Measurements from ENCODE around the gene SFSWAP. TPM values are rescaled to one million over a fixed set of nuclear protein-coding genes. Genes with fewer than 3 reads are reported as not detected.

SFSWAP gene
- total RNA-seq, 4 donors from 2014 or later = 12.8 to 39.5 (median 25.9) TPM

GRCh38 chr12:131713349-131713748 lies 2.5 kb downstream of the SFSWAP start:
- Histone ChIP-seq H3K27ac (no peak overlapping the region), H3K36me3 (peaks cover 0 to 52% (median 30%) of the 10 kb centered on the region in 3 donors), H3K27me3 (no peaks in the 10 kb centered on the region), H3K9me3 (no peaks in the 10 kb centered on the region), H3K4me3 (no peak overlapping the region), H3K4me1 (peaks cover 14 to 28% (median 15%) of the 10 kb centered on the region in 3 donors)
- 89 to 91% methylated on average over 8 of the region's 8 CpGs for WGBS, 2 donors
- TF ChIP-seq POLR2A (IDR thresholded peaks at IDR 0.05) = no peak
- no peak for TF ChIP-seq CTCF (IDR thresholded peaks at IDR 0.05)
- intact Hi-C loops (cut with DNase I) = no loop called here
- no peak for DNase-seq

GRCh38 chr12:131714759-131715158 lies 3.9 kb downstream of the SFSWAP start:
- Histone ChIP-seq H3K27me3 (no peaks in the 10 kb centered on the region), H3K27ac (no peak overlapping the region), H3K9me3 (no peaks in the 10 kb centered on the region), H3K4me3 (no peak overlapping the region), H3K36me3 (peaks cover 8 to 66% (median 42%) of the 10 kb centered on the region in 3 donors), H3K4me1 (peaks cover 14 to 28% (median 15%) of the 10 kb centered on the region in 3 donors)
- no peak for DNase-seq
- TF ChIP-seq POLR2A (IDR thresholded peaks at IDR 0.05) (no peak), CTCF (IDR thresholded peaks at IDR 0.05) (no peak)
- intact Hi-C loops (cut with DNase I) = no loop called here
- 91 to 95% methylated on average over 14 of the region's 14 CpGs for WGBS, 2 donors

GRCh38 chr12:131716282-131716681 lies 5.4 kb downstream of the SFSWAP start:
- peaks cover 8 to 22% (median 10%) of the 10 kb centered on the region in 3 donors for H3K4me1 ChIP-seq
- H3K4me3 ChIP-seq = no peak overlapping the region
- TF ChIP-seq POLR2A (IDR thresholded peaks at IDR 0.05) (no peak), CTCF (IDR thresholded peaks at IDR 0.05) (no peak)
- intact Hi-C loops (cut with DNase I) = no loop called here
- H3K27me3 ChIP-seq = no peaks in the 10 kb centered on the region
- H3K36me3 ChIP-seq = peaks cover 10 to 81% (median 54%) of the 10 kb centered on the region in 3 donors
- no peaks in the 10 kb centered on the region for H3K9me3 ChIP-seq
- H3K27ac ChIP-seq = no peak overlapping the region
- WGBS, 2 donors = 82 to 89% methylated on average over 3 of the region's 3 CpGs
- no peak for DNase-seq

GRCh38 chr12:131720241-131720640 lies 9.4 kb downstream of the SFSWAP start:
- TF ChIP-seq POLR2A (IDR thresholded peaks at IDR 0.05) (no peak), CTCF (IDR thresholded peaks at IDR 0.05) (no peak)

GRCh38 chr12:131720921-131721320 lies 10.0 kb downstream of the SFSWAP start:
- H3K9me3 ChIP-seq = no peaks in the 10 kb centered on the region
- intact Hi-C loops (cut with DNase I) = no loop called here
- peaks cover 10 to 100% (median 46%) of the 10 kb centered on the region in 3 donors for H3K36me3 ChIP-seq
- H3K4me1 ChIP-seq = no peaks in the 10 kb centered on the region
- H3K27ac ChIP-seq = no peak overlapping the region
- H3K27me3 ChIP-seq = no peaks in the 10 kb centered on the region
- TF ChIP-seq POLR2A (IDR thresholded peaks at IDR 0.05) (no peak), CTCF (IDR thresholded peaks at IDR 0.05) (no peak)
- no peak for DNase-seq
- no peak overlapping the region for H3K4me3 ChIP-seq
- 60 to 66% methylated on average over 7 of the region's 7 CpGs for WGBS, 2 donors

More at GRCh38 chr12:131720241-131720640, 9.4 kb downstream of the SFSWAP start:
- H3K36me3 ChIP-seq = peaks cover 10 to 100% (median 49%) of the 10 kb centered on the region in 3 donors
- no peak for DNase-seq
- 81 to 92% methylated on average over 8 of the region's 8 CpGs for WGBS, 2 donors
- intact Hi-C loops (cut with DNase I) = no loop called here
- H3K27me3 ChIP-seq = no peaks in the 10 kb centered on the region
- H3K4me3 ChIP-seq = no peak overlapping the region
- H3K4me1 ChIP-seq = no peaks in the 10 kb centered on the region
- no peak overlapping the region for H3K27ac ChIP-seq
- H3K9me3 ChIP-seq = no peaks in the 10 kb centered on the region
